KMS-11 (cell line): Measurements from ENCODE around the gene EEF1AKMT4.

Experiments
- H2AFZ ChIP-seq: fragments of 200-600 bp; sonication (generic); 2 replicates; pipeline ENCODE4 v1.6.1; 2016; ENCODE audit warnings: antibody characterized with exemption, mixed run types, low read depth
- H3K27ac ChIP-seq: fragments of 200-600 bp; sonication (generic); 2 replicates; pipeline ENCODE4 v1.6.1; 2016; ENCODE audit warnings: mild to moderate bottlenecking, mixed run types
- H3K27me3 ChIP-seq: fragments of 200-600 bp; sonication (generic); 2 replicates; pipeline ENCODE4 v1.6.1; 2017; ENCODE audit warnings: mild to moderate bottlenecking, low read depth, mixed run types, moderate library complexity; ENCODE audit not compliant: insufficient read depth
- H3K36me3 ChIP-seq: fragments of 200-600 bp; sonication (generic); 2 replicates; pipeline ENCODE4 v1.6.1; 2017; ENCODE audit warnings: mild to moderate bottlenecking, mixed run types; ENCODE audit not compliant: insufficient read depth
- H3K4me1 ChIP-seq: fragments of 200-600 bp; sonication (generic); 2 replicates; pipeline ENCODE4 v1.6.1; 2016; ENCODE audit warnings: mild to moderate bottlenecking, low read depth, mixed run types; ENCODE audit not compliant: poor library complexity, severe bottlenecking
- H3K4me2 ChIP-seq: fragments of 200-600 bp; sonication (generic); 2 replicates; pipeline ENCODE4 v1.7.0; 2016; ENCODE audit warnings: mild to moderate bottlenecking, mixed run types
- H3K4me3 ChIP-seq: fragments of 200-600 bp; sonication (generic); IDR thresholded peaks from 2 replicates; pipeline ENCODE4 v1.6.1; 2017; ENCODE audit warnings: low read depth, low read length, mixed read lengths; ENCODE audit not compliant: insufficient read depth
- H3K79me2 ChIP-seq: fragments of 200-600 bp; sonication (generic); 2 replicates; pipeline ENCODE4 v1.6.1; 2016; ENCODE audit warnings: low read depth, mixed run types; ENCODE audit not compliant: insufficient read depth
- H3K9ac ChIP-seq: fragments of 200-600 bp; sonication (generic); 2 replicates; pipeline ENCODE4 v1.6.1; 2016; ENCODE audit warnings: mild to moderate bottlenecking, mixed run types
- H4K20me1 ChIP-seq: fragments of 200-600 bp; sonication (generic); 2 replicates; pipeline ENCODE4 v1.6.1; 2016; ENCODE audit warnings: mild to moderate bottlenecking, mixed run types; ENCODE audit not compliant: insufficient read depth
- TF ChIP-seq, protein P1 (sequence below): fragments of 200-600 bp; sonication (generic); conservative IDR thresholded peaks from 2 replicates; pipeline ENCODE4 v1.6.1; 2017; ENCODE audit warnings: low read depth, mild to moderate bottlenecking, antibody characterized with exemption, low read length, moderate library complexity, mixed read lengths

The EEF1AKMT4 gene

DNA sequence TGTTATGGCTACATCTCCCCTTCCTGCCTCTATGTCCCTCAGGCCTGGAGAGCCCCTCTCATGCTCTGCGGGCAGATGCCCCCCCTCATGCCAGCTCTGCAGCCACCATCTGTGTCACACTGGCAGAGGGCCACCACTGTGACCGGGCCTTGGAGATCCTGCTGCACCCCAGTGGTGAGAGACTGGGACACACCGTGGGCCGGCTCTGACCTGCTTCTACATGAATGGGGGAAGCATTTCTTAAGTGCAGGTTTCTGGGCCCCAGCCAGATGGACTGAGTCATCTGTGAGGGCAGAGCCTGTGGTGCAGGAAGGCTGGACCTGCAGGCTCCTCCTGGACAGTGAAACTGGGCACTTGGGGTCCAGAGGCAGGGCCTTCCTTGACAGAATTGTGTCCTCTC, 15.2 kb upstream of the EEF1AKMT4 start:
- Histone ChIP-seq H4K20me1 (no peaks in the 10 kb centered on the region), H3K4me1 (no peaks in the 10 kb centered on the region), H3K27ac (no peak overlapping the region), H2AFZ (no peak overlapping the region), H3K79me2 (no peaks in the 10 kb centered on the region), H3K27me3 (peaks cover 26% of the 10 kb centered on the region), H3K9ac (no peak overlapping the region), H3K36me3 (no peaks in the 10 kb centered on the region), H3K4me2 (no peak overlapping the region), H3K4me3 (no peak overlapping the region)
- TF ChIP-seq, protein P1, sequence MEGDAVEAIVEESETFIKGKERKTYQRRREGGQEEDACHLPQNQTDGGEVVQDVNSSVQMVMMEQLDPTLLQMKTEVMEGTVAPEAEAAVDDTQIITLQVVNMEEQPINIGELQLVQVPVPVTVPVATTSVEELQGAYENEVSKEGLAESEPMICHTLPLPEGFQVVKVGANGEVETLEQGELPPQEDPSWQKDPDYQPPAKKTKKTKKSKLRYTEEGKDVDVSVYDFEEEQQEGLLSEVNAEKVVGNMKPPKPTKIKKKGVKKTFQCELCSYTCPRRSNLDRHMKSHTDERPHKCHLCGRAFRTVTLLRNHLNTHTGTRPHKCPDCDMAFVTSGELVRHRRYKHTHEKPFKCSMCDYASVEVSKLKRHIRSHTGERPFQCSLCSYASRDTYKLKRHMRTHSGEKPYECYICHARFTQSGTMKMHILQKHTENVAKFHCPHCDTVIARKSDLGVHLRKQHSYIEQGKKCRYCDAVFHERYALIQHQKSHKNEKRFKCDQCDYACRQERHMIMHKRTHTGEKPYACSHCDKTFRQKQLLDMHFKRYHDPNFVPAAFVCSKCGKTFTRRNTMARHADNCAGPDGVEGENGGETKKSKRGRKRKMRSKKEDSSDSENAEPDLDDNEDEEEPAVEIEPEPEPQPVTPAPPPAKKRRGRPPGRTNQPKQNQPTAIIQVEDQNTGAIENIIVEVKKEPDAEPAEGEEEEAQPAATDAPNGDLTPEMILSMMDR, result no peak

DNA sequence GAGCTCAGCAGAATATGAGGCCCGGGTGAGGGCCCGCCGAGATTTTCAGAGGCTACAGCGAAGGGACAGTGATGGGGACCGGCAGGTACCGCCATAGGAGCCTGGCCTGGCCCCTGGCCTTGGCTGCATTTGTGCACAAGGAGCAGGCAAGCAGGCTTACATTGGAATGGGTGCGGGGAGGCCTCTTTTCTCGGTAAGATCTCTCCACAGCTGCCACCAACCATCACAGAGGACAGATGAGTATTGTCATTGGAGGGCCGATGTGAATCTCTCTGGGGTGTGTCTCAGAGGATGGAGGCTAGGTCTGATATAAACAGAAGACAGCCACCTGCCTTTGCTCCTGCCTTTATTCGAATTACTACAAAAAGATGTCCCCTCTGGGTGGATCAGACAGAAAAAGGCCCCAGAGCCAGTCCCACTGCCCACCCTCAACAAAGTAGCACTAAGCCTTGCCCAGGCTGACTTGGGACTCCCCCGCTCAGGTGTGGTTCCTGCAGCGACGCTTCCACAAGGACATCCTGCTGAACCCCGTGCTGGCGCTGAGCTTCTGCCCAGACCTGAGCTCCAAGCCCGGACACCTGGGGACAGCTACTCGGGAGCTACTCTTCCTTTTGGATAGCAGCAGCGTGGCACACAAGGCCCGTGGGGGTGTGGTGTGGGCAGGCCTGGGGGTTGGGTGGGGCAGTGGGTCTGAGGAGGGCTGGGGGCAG, 14.6 kb upstream of the EEF1AKMT4 start:
- Histone ChIP-seq H3K9ac (no peak overlapping the region), H3K4me3 (no peak overlapping the region), H4K20me1 (no peaks in the 10 kb centered on the region), H3K4me2 (no peak overlapping the region), H2AFZ (no peak overlapping the region), H3K27ac (no peak overlapping the region), H3K4me1 (no peaks in the 10 kb centered on the region), H3K27me3 (peaks cover 23% of the 10 kb centered on the region), H3K79me2 (no peaks in the 10 kb centered on the region), H3K36me3 (no peaks in the 10 kb centered on the region)
- TF ChIP-seq, protein P1, result no peak

DNA sequence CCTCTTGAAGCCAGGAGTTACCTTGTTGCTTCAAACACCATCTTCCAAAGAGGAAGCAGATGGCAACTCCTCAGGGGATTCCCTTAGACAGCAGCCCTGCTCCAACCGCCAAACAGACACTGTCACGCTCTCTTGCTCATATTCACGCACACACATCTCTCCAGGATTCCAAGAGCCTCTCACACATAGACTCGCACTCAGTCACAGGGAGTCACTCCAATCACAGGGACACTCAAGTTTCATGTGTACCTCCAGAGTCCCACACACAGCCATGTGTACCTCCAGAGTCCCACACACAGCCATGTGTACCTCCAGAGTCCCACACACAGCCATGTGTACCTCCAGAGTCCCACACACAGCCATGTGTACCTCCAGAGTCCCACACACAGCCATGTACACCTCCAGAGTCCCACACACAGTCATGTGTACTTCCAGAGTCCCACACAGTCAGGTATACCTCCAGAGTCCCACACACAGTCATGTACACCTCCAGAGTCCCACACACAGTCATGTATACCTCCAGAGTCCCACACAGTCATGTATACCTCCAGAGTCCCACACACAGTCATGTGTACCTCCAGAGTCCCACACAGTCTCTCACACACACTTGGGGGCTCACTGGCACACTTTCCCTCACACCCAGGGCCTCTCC, 14.0 kb upstream of the EEF1AKMT4 start:
- H3K36me3 ChIP-seq, result no peaks in the 10 kb centered on the region
- no peak overlapping the region for H3K9ac ChIP-seq
- no peak overlapping the region for H3K4me2 ChIP-seq
- H4K20me1 ChIP-seq, result no peaks in the 10 kb centered on the region
- peaks cover 21% of the 10 kb centered on the region; the same call in 1 of the 2 replicates for H3K27me3 ChIP-seq
- H3K79me2 ChIP-seq, result no peaks in the 10 kb centered on the region
- TF ChIP-seq, protein P1, result no peak
- no peaks in the 10 kb centered on the region for H3K4me1 ChIP-seq
- H2AFZ ChIP-seq, result no peak overlapping the region
- no peak overlapping the region for H3K27ac ChIP-seq
- no peak overlapping the region for H3K4me3 ChIP-seq

DNA sequence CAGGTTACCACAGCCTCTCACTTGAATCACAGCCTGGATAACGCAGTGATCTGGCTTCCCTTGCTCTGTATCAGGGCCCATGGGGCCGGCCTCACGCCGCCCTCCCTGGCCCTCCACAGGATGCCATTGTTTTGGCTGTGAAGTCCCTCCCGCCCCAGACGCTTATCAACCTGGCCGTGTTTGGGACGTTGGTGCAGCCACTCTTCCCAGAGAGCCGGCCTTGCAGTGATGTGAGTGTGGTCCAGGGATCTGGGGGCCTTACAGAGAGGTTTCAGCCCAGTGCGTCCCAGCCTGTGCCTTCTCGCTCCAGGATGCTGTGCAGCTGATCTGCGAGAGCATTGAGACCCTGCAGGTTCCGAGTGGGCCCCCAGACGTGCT, 13.4 kb upstream of the EEF1AKMT4 start:
- TF ChIP-seq, protein P1, result no peak
- H3K9ac ChIP-seq, result no peak overlapping the region
- peaks cover 18% of the 10 kb centered on the region; the same call in 1 of the 2 replicates for H3K27me3 ChIP-seq
- H4K20me1 ChIP-seq, result no peaks in the 10 kb centered on the region
- no peak overlapping the region for H3K27ac ChIP-seq
- no peaks in the 10 kb centered on the region for H3K4me1 ChIP-seq
- H3K36me3 ChIP-seq, result no peaks in the 10 kb centered on the region
- H3K4me2 ChIP-seq, result no peak overlapping the region
- no peak overlapping the region for H3K4me3 ChIP-seq
- no peak overlapping the region for H2AFZ ChIP-seq
- H3K79me2 ChIP-seq, result no peaks in the 10 kb centered on the region
